NOMO-1 (cell line): ENCODE measurements around the gene RBPJL.

Experiments
- DNase-seq, 2 experiments: peaks; one replicate each; lab custom pipeline; 2025; ENCODE audit not compliant: unreplicated experiment in 2 of 2; lab: John Stamatoyannopoulos, UW

Gene RBPJL

DNA sequence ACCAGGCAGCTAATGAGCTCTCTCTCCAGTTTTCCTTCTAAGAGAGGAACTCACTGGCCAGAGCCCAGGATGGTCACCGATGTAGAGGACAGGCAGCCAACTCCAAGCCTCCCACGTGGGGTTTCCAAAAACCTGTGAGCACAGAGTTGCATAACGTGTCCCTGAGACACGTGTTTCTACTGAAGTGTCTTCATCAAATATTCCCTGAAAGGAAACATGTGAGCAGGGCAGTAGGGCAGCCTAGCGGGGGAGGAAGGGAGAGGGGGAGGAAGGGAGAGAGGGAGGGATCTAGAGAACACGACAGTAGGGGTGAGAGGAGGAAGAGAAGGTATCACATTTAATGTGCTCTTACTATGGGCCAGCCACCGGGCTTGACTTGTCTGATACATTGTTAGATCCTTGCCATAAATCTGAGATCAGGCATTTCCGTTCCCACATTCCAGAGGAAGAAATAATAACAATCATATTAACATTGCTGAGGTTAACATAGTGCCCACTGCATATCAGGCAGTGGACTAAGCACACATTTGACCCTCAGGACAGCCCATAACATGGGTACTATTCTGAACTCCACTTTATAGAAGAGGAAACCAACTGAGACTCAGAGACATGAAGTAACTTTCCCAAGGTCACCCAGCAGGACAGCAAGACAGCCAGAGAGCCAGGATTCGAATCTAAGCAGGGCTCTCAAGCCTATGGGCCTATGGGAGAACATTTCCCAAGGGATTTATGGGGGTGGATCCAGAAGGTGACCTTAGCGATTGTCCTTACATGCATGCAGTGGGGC is 51.8 kb downstream of the RBPJL start:
- no peak for DNase-seq

DNA sequence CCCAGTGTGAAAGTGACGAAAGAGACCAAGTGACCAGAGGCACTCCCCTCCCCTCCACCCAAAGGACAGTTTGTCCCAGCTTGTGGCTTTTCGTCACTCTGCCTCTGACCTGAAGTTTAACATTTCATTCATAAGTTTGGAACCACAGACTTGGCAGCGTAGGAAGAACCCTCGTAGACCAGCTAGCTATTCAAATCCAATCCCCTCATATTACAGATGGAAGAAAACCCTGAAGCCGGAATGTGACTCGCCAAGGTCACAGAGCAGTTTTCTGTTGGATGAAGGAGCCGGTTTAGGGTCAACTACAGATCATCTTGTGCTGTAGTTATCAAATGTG is 52.4 kb downstream of the RBPJL start:
- DNase-seq = no peak

DNA sequence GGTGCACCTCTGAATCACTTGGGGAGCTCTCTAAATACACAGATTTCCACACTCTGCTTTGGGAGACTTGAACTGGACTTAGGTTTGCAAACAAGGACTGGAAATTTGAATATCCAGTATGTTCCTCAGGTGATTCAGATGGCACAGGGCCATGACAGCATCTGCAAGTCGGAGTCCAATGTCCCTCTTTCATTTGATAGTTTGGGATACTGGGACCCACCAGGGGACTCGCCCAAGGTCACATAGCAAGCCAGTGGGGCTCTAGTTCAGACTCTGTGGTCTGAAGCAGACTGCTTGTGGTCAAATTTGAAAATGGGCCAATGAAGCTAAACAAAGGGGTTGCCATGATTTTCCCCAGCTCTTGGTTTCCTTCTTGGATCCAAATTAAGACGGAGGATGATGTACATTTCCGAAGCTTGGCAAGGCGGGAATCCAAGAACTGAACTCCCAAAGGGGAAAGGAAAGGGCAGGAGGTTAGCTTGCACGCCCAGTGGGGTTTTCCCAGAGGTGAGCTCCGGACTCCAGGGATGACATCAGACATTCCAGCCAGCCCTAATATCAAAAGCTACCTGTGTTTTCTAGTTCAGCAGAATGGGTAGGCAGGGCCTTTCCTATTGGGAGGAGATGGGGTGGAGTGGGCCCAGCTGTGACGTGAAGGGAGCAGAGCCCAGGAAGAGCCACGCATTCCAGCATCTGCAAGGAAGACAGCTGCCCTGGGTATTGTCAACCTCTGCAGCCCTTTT is 52.9 kb downstream of the RBPJL start:
- DNase-seq = no peak

DNA sequence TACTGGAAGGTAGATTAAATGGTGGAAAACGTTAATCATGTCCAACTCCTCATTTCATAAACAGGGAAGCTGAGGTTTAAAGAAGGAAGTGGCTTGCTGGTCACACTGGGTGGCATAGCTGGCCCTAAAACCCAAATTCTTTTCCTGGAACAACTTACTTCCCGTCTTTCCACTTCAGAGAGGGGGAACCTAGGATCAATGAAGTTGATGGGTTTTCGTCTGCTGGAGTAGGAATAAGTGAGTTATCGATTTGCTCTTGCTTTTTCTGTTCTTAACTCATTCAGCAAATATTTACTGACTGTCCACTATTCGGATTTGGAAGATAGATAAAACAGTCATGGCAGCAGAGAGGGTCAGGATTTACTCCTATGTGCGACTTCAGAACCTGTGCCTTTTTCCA is 55.2 kb downstream of the RBPJL start:
- peak in 1 of 2 experiments; percentile 35 for DNase-seq

DNA sequence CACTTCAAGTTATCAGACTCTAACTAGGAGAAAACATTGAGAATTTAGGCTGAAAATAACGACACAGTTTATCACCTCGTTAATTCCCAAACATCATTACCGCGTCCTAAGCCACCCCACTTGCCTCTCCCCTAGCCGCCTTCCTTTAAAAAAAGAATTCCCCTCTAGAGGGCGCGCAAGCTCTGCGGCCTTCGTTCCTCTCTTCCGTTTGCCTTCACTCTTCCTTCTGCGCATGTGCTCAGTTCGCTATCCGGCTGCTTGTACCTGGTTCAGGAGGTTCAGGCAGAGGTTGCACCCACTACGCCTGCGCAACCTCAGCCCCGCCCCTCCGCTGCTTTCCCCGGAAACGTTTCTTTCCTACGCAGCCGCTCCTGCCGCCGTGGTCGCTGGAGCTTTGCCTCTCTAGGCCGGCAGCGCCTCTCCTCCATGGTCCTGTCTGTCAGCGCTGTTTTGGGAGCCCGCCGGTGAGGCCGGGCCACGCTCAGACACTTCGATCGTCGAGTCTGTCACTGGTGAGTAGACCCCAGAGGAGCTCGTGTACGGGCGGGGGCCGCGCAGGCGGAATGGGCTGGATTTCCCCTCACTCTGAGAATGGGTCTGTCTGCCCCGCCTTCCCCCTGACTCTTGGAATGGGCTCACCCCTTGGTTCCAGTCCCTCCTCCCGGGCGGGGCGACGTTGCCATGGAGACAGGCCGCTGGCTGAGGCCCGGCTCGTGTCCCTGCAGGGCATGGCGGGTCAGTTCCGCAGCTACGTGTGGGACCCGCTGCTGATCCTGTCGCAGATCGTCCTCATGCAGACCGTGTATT is 56.4 kb downstream of the RBPJL start, which contains the start of gene SYS1:
Gene SYS1 (plus strand): TSS at position 353 of the 807 bp plus-strand sequence. CDS start 376 bp downstream, at position 729.
- DNase-seq = peak; percentile 97 to 99

DNA sequence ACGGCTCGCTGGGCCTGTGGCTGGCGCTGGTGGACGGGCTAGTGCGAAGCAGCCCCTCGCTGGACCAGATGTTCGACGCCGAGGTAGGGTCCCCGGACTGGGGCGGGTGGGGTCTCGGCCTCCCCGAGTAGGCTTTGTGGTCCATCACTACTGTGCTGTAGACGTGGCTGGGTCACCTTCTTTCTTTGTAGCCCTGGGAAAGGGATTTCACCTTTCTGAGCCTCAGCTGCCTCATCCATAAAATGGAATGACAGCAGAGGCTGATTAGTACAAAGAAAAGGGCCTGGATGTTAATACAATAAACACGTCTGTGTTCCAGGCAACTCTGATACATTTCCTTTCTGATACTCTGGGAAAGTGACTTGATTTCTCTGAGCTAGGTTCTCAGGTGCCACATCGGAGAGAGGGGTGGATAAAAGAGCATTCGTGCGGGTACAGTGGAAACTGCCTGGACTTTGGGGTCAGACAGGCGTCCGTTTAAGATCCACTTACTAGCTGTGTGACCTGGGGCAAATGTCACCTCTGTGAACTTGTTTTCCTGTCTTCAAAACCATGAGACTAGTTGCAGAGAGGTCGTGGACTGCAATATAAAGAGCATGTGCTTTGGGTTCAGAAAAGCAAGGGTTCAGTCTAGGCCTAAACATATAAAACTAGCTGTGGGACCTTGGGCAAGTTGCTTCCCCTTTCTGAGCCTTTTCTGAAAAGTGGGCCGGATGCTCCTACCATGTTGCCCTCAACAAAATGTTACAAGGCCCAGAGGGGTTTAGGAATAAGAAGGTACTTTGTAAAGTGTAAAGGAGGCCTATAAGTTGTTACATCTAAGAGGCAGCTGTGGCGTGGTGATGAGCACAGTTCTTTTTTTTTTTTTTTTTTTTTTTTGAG is 57.2 kb downstream of the RBPJL start:
- DNase-seq = no peak

DNA sequence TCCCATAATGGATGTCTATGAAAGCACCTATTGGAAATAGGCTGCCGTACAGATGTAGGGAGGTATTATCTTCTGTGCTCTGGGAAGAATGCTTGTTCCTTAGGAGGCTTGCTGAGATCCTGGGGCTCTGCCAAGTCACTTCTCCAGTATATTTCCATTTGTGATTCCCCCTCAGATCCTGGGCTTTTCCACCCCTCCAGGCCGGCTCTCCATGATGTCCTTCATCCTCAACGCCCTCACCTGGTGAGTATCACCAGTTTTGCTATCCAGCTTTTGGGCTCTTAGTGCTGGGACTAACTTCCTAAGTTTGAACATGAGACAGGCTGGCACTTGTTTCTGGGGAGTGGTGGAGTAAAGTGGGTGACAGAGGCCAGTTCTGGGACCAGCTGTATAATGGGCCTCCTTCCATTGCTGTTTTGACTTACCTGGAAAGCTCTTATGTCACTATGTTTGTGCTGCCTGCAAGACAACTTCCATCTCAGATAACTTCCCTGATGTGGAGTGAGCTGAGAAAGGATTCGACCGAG is 58.9 kb downstream of the RBPJL start:
- DNase-seq = no peak

DNA sequence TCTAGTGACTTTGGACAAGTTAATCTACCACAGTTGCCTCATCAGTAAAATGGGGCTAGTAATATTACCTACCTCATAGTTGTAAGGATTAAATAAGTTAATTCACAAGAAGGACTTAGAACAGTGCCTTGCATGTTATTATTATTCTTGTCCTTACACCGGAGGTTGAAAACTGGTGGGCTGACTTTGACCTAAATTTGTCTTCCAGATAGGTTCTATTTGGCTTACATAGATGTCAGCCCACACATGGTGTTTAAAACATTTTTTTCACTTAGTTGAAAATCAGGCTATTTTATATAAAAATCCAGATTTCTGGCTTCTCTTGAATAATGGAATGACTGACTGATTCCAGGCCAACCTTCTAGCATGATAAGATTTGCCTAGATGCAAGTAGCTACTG is 59.6 kb downstream of the RBPJL start:
- DNase-seq = no peak

DNA sequence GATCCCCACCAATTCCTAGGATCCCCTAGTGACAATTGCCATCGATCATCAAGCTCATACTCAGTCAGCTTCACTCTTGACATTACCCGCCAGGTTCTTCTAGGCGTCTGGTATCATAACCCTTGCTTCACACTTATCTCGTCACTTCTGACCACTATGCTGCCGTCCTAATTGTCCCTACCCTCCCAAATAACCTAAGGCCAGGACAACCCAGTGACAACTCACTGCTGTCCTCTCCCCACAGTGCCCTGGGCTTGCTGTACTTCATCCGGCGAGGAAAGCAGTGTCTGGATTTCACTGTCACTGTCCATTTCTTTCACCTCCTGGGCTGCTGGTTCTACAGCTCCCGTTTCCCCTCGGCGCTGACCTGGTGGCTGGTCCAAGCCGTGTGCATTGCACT is 60.0 kb downstream of the RBPJL start:
- no peak for DNase-seq

DNA sequence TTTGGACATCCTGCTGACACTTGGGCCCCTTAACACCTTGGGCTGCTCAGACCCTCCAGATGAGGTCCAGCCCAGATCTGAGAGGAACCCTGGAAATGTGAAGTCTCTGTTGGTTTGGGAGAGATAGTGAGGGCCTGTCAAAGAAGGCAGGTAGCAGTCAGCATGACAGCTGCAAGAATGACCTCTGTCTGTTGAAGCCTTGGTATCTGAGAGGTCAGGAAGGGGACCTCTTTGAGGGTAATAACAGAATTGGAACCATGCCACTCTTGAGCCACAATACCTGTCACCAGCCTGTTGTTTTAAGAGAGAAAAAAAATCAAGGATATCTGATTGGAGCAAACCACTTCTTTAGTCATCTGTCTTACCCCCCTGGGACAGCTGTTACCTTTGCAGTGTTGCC is 60.5 kb downstream of the RBPJL start:
- DNase-seq = no peak
